ENCODE data around the gene ALOX5. TPM values are rescaled to one million over a fixed set of nuclear protein-coding genes. Genes with fewer than 3 reads are reported as not detected.

The ALOX5 gene
- total RNA-seq, 4 donors from 2014 or later, result 12.3 to 46.1 (median 14.7) TPM

DNA sequence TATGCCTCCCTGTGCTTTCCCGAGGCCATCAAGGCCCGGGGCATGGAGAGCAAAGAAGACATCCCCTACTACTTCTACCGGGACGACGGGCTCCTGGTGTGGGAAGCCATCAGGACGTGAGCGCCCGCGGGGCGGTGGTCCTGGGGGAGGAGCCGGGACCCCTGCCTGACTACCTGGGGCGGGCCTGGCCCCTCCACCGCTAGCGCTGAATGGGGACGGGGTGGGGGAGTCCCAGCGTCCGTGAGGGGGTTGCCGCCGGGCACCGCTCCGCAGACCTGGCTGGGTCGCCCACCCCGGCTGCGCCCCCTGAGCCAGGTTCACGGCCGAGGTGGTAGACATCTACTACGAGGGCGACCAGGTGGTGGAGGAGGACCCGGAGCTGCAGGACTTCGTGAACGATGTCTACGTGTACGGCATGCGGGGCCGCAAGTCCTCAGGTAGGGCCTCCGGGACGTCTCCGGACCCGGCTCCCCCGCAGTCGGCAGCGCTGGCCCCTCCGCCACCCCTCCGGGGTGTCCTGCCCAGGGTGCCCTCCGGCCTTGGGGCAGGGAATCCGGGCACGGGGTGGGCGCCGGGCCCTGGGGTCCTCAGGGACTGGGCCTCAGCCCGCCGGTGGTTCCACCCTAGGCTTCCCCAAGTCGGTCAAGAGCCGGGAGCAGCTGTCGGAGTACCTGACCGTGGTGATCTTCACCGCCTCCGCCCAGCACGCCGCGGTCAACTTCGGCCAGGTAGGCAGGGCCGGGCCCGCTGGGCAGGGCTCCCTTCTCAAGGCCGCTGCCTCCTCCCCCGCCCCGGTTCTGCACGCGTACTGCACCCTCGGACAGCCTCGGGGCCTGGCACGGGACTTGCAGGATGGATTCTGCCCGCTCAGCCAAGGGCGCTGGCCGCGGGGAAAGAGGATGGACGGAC is 69.3 kb downstream of the ALOX5 start:
- H3K27ac ChIP-seq, result no peak overlapping the region
- no peak overlapping the region for H3K4me3 ChIP-seq
- 94% methylated on average over 51 of the region's 76 CpGs for WGBS
- no peaks in the 10 kb centered on the region for H3K4me1 ChIP-seq
- no peak for DNase-seq (ENCODE audit: low spot score in 2 of 2)
- no peaks in the 10 kb centered on the region for H3K9me3 ChIP-seq
- H3K36me3 ChIP-seq, result no peaks in the 10 kb centered on the region
- TF ChIP-seq, protein P1, sequence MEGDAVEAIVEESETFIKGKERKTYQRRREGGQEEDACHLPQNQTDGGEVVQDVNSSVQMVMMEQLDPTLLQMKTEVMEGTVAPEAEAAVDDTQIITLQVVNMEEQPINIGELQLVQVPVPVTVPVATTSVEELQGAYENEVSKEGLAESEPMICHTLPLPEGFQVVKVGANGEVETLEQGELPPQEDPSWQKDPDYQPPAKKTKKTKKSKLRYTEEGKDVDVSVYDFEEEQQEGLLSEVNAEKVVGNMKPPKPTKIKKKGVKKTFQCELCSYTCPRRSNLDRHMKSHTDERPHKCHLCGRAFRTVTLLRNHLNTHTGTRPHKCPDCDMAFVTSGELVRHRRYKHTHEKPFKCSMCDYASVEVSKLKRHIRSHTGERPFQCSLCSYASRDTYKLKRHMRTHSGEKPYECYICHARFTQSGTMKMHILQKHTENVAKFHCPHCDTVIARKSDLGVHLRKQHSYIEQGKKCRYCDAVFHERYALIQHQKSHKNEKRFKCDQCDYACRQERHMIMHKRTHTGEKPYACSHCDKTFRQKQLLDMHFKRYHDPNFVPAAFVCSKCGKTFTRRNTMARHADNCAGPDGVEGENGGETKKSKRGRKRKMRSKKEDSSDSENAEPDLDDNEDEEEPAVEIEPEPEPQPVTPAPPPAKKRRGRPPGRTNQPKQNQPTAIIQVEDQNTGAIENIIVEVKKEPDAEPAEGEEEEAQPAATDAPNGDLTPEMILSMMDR (IDR thresholded peaks at IDR 0.05), result no peak
- no peaks in the 10 kb centered on the region for H3K27me3 ChIP-seq

DNA sequence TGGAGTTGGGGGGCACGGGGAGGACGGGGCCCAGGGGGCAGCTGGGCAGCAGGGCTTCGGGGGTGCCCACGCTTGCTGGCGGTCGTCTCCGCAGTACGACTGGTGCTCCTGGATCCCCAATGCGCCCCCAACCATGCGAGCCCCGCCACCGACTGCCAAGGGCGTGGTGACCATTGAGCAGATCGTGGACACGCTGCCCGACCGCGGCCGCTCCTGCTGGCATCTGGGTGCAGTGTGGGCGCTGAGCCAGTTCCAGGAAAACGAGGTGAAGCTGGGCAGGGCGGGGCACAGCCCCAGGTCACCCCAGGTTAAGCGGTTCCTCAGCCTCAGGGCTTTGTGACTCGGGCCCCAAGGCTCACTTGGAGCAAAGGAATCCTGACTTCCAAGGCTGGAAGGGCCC is 70.0 kb downstream of the ALOX5 start:
- Histone ChIP-seq H3K36me3 (no peaks in the 10 kb centered on the region), H3K9me3 (no peaks in the 10 kb centered on the region), H3K4me3 (no peak overlapping the region), H3K27me3 (no peaks in the 10 kb centered on the region), H3K4me1 (no peaks in the 10 kb centered on the region), H3K27ac (no peak overlapping the region)
- TF ChIP-seq POLR2A (IDR thresholded peaks at IDR 0.05), result no peak
- TF ChIP-seq, protein P1 (IDR thresholded peaks at IDR 0.05), result no peak
- TF ChIP-seq POLR2AphosphoS5 (IDR thresholded peaks at IDR 0.05), result no peak
- no peak for TF ChIP-seq EP300 (IDR thresholded peaks at IDR 0.05)
- no peak for DNase-seq (ENCODE audit: low spot score in 2 of 2)
- 94% methylated on average over 19 of the region's 24 CpGs for WGBS

DNA sequence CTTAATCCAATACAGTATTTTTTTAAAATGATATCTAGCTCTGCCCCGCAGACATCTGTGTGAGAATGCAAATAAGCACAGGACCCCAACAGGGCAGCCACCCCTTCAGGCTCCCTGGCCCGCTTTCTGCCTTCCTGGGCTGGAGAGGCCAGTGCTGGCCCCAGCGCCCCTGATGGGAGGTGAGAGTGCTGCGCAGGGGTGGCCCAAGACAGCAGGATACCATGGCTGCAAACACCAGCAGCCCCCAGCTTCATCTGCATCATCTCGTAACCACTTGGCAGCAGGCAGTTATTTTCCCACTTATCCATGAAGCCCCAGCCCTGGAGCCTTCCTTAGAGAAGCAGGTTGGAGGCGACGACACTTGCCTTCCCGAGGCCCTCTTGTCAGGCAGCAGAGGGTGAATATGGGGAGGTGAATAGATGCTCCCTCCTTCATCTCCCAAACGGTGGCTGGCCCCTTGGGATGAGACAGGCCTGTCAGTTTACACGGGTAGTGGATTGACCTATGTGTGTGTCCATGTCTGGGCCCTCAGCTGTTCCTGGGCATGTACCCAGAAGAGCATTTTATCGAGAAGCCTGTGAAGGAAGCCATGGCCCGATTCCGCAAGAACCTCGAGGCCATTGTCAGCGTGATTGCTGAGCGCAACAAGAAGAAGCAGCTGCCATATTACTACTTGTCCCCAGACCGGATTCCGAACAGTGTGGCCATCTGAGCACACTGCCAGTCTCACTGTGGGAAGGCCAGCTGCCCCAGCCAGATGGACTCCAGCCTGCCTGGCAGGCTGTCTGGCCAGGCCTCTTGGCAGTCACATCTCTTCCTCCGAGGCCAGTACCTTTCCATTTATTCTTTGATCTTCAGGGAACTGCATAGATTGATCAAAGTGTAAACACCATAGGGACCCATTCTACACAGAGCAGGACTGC is 71.2 kb downstream of the ALOX5 start:
- no peaks in the 10 kb centered on the region for H3K27me3 ChIP-seq
- no peak overlapping the region for H3K27ac ChIP-seq
- 85% methylated on average over 17 of the region's 19 CpGs for WGBS
- H3K36me3 ChIP-seq, result no peaks in the 10 kb centered on the region
- H3K9me3 ChIP-seq, result no peaks in the 10 kb centered on the region
- no peak overlapping the region for H3K4me3 ChIP-seq
- DNase-seq (ENCODE audit: low spot score in 2 of 2), result no peak
- TF ChIP-seq EP300 (IDR thresholded peaks at IDR 0.05) (no peak), POLR2A (IDR thresholded peaks at IDR 0.05) (no peak), POLR2AphosphoS5 (IDR thresholded peaks at IDR 0.05) (no peak)
- TF ChIP-seq, protein P1 (IDR thresholded peaks at IDR 0.05), result no peak
- H3K4me1 ChIP-seq, result no peaks in the 10 kb centered on the region

DNA sequence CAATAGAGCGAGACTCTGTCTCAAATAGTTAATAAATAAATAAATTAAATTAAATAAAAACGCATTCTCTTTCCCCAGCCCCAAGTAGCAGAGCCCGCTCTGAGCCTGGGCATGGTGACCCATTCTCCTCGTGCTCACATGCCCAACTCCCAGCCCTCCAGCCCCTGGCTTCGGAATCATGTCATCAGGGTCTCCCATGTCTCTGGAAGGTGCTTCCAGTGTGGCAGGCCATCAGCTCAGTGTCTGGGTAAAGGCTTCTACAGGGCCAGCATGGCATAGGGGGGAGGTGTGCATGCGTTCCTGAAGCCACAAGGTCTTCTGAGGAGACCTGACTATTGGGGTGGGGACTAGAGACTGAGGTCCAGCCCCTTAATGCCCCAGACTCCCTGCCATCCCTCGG is 72.8 kb downstream of the ALOX5 start:
- no peaks in the 10 kb centered on the region for H3K36me3 ChIP-seq
- H3K4me3 ChIP-seq, result no peak overlapping the region
- no peaks in the 10 kb centered on the region for H3K27me3 ChIP-seq
- H3K4me1 ChIP-seq, result no peaks in the 10 kb centered on the region
- TF ChIP-seq, protein P1 (IDR thresholded peaks at IDR 0.05), result no peak
- TF ChIP-seq POLR2AphosphoS5 (IDR thresholded peaks at IDR 0.05), result no peak
- no peak for TF ChIP-seq EP300 (IDR thresholded peaks at IDR 0.05)
- no peak for TF ChIP-seq POLR2A (IDR thresholded peaks at IDR 0.05)
- no peaks in the 10 kb centered on the region for H3K9me3 ChIP-seq
- H3K27ac ChIP-seq, result no peak overlapping the region
- WGBS, result 97% methylated on average over 7 of the region's 7 CpGs
- DNase-seq (ENCODE audit: low spot score in 2 of 2), result no peak

DNA sequence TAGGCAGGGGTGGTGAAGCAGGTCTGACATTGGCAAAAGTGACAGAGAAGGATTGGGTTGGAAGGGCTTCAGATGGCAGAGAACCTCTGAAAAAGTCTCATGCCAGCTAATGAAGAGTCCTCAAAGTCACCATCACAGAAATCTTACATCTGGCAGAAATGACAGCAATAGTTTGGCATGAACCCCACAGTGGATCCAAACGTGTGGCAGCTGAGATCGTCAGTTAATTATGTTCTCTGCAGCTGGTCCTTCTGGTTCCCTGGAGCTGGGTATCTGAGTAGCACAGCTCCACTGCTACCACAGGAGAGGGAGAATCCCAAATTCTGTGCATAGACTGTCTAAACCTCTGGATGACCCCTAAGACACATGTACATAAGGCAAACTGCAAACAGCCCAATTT is 73.4 kb downstream of the ALOX5 start:
- 39% methylated on average over 2 of the region's 2 CpGs for whole genome bisulfite sequencing
- no peak overlapping the region for H3K27ac ChIP-seq
- no peak for DNase-seq (ENCODE audit: low spot score in 2 of 2)
- H3K36me3 ChIP-seq, result no peaks in the 10 kb centered on the region
- no peak for TF ChIP-seq POLR2A (IDR thresholded peaks at IDR 0.05)
- no peak for TF ChIP-seq EP300 (IDR thresholded peaks at IDR 0.05)
- TF ChIP-seq POLR2AphosphoS5 (IDR thresholded peaks at IDR 0.05), result no peak
- TF ChIP-seq, protein P1 (IDR thresholded peaks at IDR 0.05), result no peak
- no peaks in the 10 kb centered on the region for H3K4me1 ChIP-seq
- H3K27me3 ChIP-seq, result no peaks in the 10 kb centered on the region
- H3K4me3 ChIP-seq, result no peak overlapping the region
- H3K9me3 ChIP-seq, result no peaks in the 10 kb centered on the region

Measured in suprapubic skin (tissue), 4 donors.